ENCODE results near the gene RAD51B. TPM values are rescaled to one million over a fixed set of nuclear protein-coding genes. Genes with fewer than 3 reads are reported as not detected.

RAD51B gene
- polyA plus RNA-seq, 1 experiment, result 6.6 TPM

DNA sequence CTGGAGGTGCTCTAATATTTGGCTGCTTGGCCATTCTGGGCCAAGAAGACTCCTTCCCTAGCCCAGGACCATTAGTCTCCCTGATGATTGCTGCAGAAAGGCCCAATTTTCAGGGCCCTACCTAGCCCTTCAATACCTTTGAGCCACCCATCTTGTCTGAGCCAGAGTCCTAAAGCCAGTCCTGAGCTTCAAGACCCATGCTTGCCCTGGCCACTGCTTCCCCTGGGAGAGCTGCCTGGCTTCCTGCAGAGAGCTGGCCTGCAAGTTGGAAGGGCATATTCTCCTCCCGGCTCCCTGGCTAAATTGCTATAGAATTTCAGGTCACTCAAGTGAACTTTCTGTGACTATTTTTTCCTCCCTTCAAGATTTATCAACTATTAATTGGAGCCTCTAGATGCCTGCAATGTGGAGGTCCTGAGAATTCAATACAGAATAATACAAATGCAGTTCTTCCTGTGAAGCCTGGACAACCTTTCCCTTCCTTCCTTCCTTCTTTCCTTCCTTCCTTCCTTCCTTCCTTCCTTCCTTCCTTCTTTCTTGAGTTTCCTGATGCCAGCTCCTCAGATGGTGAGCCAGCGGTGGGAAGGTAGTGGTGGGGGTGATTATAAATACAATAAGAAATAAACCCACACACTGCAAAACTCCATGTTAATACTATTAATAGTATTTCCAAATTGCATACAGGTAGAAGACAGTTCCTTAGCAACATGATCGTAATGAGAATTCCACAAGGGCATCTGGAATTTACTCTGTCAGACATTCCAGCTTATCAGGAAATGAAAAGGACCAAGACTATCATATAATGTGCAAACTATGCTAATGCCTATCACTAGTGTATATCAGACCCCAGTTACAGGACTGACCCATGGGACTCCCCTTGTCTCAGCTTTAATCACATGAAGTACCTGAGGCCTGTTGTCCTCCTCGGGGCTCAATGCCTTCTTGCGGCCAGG, 865.2 kb downstream of the RAD51B start:
- Histone ChIP-seq H3K9me3 (ENCODE audit: control insufficient read depth, insufficient read depth, low read length) (peaks cover 3% of the 10 kb centered on the region; the same call in 1 of the 2 replicates), H3K27me3 (ENCODE audit: control insufficient read depth, insufficient read depth, low read length) (no peaks in the 10 kb centered on the region), H3K27ac (ENCODE audit: low read depth, low read length) (no peak overlapping the region), H3K4me3 (ENCODE audit: low read depth, low read length) (no peak overlapping the region)
- ChIA-PET CTCF (no interaction called here), POLR2A (interaction anchor here (0.6 to 1.3 kb wide), 3 partner anchors 56 to 731 kb away, joined by 3 to 6 read pairs (median 4); no protein-coding TSS in a partner anchor)
- DNase-seq (ENCODE audit: low read depth, low spot score), result no peak
- TF ChIP-seq, protein P1, sequence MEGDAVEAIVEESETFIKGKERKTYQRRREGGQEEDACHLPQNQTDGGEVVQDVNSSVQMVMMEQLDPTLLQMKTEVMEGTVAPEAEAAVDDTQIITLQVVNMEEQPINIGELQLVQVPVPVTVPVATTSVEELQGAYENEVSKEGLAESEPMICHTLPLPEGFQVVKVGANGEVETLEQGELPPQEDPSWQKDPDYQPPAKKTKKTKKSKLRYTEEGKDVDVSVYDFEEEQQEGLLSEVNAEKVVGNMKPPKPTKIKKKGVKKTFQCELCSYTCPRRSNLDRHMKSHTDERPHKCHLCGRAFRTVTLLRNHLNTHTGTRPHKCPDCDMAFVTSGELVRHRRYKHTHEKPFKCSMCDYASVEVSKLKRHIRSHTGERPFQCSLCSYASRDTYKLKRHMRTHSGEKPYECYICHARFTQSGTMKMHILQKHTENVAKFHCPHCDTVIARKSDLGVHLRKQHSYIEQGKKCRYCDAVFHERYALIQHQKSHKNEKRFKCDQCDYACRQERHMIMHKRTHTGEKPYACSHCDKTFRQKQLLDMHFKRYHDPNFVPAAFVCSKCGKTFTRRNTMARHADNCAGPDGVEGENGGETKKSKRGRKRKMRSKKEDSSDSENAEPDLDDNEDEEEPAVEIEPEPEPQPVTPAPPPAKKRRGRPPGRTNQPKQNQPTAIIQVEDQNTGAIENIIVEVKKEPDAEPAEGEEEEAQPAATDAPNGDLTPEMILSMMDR (IDR thresholded peaks at IDR 0.05; ENCODE audit: low read depth, low read length), result no peak

DNA sequence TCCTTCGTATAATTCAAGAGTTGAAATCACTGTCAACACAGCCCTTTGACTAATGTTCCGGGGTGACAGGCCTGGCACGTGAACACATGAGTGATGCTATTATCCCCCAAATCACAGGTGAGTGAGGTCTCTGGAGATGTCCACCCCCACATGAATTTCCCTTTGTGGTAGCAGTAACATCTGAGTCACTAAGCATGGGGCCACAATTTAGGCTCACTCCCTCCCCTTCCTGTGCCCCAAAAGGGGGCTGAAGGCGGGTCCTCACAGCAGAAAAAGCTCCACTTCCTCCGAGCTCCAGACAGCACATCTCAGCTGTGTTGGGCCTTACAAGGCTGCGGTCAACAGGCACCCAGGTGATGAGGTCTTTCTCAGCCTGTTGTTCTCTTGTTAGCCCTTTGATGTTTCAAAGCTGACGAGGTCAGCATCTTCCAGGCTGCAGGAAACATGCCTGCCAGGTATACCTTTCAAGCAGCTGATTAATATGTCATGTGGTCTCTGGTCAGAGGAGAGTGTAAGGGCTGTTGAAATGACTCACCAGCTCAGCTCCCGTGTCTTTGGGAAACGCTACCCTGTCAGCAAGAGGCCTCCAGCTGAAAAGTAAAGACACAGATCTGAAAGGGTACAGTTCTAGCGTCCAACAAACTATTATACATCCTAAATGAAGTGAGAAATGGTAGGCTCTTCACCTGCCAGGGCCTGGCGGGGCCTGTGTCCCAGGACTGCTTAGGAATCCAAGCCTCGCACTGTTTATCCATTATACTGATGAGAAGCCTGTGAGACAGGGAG, 866.0 kb downstream of the RAD51B start:
- ChIA-PET CTCF (interaction anchor here (0.6 kb wide), 1 partner anchor 225 kb away, joined by 3 read pairs; no protein-coding TSS in a partner anchor), POLR2A (interaction anchor here (0.6 to 1.3 kb wide), 4 partner anchors 55 to 732 kb away, joined by 3 to 6 read pairs (median 4); partner anchors contain the start of gene ZFP36L1)
- Histone ChIP-seq H3K9me3 (ENCODE audit: control insufficient read depth, insufficient read depth, low read length) (peaks cover 3% of the 10 kb centered on the region; the same call in 1 of the 2 replicates), H3K27me3 (ENCODE audit: control insufficient read depth, insufficient read depth, low read length) (no peaks in the 10 kb centered on the region), H3K27ac (ENCODE audit: low read depth, low read length) (peak overlapping the region; percentile 73), H3K4me3 (ENCODE audit: low read depth, low read length) (no peak overlapping the region)
- no peak for DNase-seq (ENCODE audit: low read depth, low spot score)
- TF ChIP-seq, protein P1 (IDR thresholded peaks at IDR 0.05; ENCODE audit: low read depth, low read length), result no peak

DNA sequence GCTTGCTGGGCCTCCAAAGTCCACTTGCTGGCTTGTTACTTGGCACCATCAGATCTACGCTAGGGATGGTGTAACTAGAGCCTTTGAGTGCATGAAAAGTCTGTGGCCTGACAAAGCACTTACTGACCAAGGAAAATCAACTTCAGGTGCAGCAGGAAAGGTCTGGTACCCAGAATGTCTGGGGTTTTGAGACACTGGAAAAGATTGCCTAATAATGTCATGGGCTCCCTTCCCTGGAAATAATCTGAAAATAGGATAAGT, 866.6 kb downstream of the RAD51B start:
- TF ChIP-seq, protein P1 (IDR thresholded peaks at IDR 0.05; ENCODE audit: low read depth, low read length), result no peak
- Histone ChIP-seq H3K4me3 (ENCODE audit: low read depth, low read length) (no peak overlapping the region), H3K9me3 (ENCODE audit: control insufficient read depth, insufficient read depth, low read length) (peaks cover 3% of the 10 kb centered on the region; the same call in 1 of the 2 replicates), H3K27me3 (ENCODE audit: control insufficient read depth, insufficient read depth, low read length) (no peaks in the 10 kb centered on the region), H3K27ac (ENCODE audit: low read depth, low read length) (peak overlapping the region; percentile 73)
- DNase-seq (ENCODE audit: low read depth, low spot score), result no peak
- POLR2A ChIA-PET, result interaction anchor here (1.2 to 1.3 kb wide), 2 partner anchors 104 to 107 kb away, joined by 3 to 5 read pairs; partner anchors contain the start of gene ZFP36L1
- CTCF ChIA-PET, result interaction anchor here (0.6 kb wide), 1 partner anchor 225 kb away, joined by 3 read pairs; no protein-coding TSS in a partner anchor

DNA sequence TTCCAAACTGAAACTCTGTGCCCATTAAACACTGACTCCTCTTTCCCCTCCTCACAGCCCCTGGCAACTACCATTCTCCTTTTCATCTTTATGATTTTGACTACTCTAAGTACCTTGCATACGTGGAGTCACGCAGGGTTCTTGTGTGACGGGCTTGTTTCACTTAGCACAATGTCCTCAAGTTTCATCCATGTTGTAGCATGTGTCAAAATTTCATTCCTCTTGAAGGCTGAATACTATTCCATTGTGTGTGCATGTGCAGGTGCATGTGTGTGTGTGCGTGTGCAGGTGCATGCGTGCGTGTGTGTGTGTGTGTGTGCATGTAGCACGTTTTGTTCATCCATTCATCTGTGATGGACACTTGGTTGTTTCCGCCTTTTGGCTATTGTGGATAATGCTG, 867.1 kb downstream of the RAD51B start:
- H3K27ac ChIP-seq (ENCODE audit: low read depth, low read length), result no peak overlapping the region
- no peak overlapping the region for H3K4me3 ChIP-seq (ENCODE audit: low read depth, low read length)
- ChIA-PET POLR2A (interaction anchor here (1.2 kb wide), 1 partner anchor 106 kb away, joined by 5 read pairs; the partner anchor contains the start of gene ZFP36L1), CTCF (no interaction called here)
- H3K27me3 ChIP-seq (ENCODE audit: control insufficient read depth, insufficient read depth, low read length), result no peaks in the 10 kb centered on the region
- TF ChIP-seq, protein P1 (IDR thresholded peaks at IDR 0.05; ENCODE audit: low read depth, low read length), result no peak
- DNase-seq (ENCODE audit: low read depth, low spot score), result no peak
- peaks cover 3% of the 10 kb centered on the region; the same call in 1 of the 2 replicates for H3K9me3 ChIP-seq (ENCODE audit: control insufficient read depth, insufficient read depth, low read length)

Data from AG04450 (cell line).